ENCODE results near the gene ACTA1. TPM values are rescaled to one million over a fixed set of nuclear protein-coding genes. Genes with fewer than 3 reads are reported as not detected.
"Not testable (repeated sequence)": the region's sequence is repeated elsewhere in the genome, so short reads cannot be mapped to it uniquely, and the experiment has no call there.

Gene ACTA1
- total and polyA plus RNA-seq, 2 of the 8 experiments (the other 6 are each of a cell fraction or from before 2014, with no cell fraction given), result 23.5 to 58.2 TPM

DNA sequence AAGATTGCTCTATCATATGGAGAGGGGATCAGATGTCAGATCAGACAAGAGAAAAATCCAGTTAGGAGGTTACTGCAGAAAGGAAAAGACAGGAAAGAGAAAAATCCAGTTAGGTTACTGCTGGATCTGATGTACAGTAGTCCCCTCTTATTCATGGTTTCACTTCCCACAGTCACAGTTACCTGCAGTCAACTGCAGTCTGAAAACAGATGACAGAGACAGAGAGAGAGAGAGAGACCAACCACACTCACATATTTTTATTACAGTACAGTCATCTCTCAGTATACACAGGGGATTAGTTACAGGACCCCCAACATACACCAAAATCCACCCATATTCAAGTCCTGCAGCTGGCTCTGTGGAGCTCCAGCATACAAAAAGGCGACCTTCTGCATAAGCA is 45.0 kb upstream of the ACTA1 start (continued):
- TF ChIP-seq RAD21 (IDR thresholded peaks at IDR 0.05 in 1 of 2, conservative IDR thresholded peaks at IDR 0.05 in 1 of 2; ENCODE audit: low read depth in 2 of 2, low read length in 2 of 2) (no peak), RNF2 (IDR thresholded peaks at IDR 0.05; ENCODE audit: borderline replicate concordance, low read depth, low read length, missing control alignments, poor library complexity, severe bottlenecking) (no peak), YY1 (IDR thresholded peaks at IDR 0.05; ENCODE audit: low read depth, low read length) (no peak), CREB1 (IDR thresholded peaks at IDR 0.05) (no peak), GTF2F1 (IDR thresholded peaks at IDR 0.05; ENCODE audit: borderline replicate concordance, low read depth, low read length) (no peak)

DNA sequence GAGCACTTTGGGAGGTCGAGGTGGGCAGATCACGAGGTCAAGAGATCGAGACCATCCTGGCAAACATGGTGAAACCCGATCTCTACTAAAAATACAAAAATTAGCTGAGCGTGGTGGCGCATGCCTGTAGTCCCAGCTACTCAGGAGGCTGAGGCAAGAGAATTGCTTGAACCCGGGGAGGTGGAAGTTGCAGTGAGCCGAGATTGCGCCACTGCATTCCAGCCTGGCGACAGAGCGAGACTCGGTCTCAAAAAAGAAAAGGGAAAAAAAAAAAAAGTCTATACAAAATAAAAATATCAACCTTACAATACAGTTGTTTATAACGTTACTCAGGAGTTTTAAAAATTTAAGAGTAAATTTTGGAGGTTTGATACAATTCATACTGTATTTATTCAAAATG is 42.0 kb upstream of the ACTA1 start:
- not testable (repeated sequence) for DNase-seq (ENCODE audit: low read depth in 1 of 2, low spot score in 2 of 2); H2BK15ac ChIP-seq (ENCODE audit: low read length); H4K20me1 ChIP-seq (replicated peaks in 1 of 2; ENCODE audit: control insufficient read depth in 1 of 2, insufficient read depth in 2 of 2, low read length in 2 of 2); H3K79me2 ChIP-seq (ENCODE audit: control insufficient read depth in 1 of 2, insufficient read depth in 2 of 2, low read length in 2 of 2); H3K18ac ChIP-seq (ENCODE audit: extremely low read depth, low read length); H3K27ac ChIP-seq (ENCODE audit: low read depth, low read length); H2BK5ac ChIP-seq (ENCODE audit: low read depth, low read length); H2BK20ac ChIP-seq (ENCODE audit: low read length); H3K9me3 ChIP-seq (ENCODE audit: insufficient read depth in 2 of 2, low read depth in 1 of 2, low read length in 1 of 2); H3K56ac ChIP-seq (replicated peaks; ENCODE audit: insufficient read length, low read depth, low read length); H3K9ac ChIP-seq (replicated peaks in 1 of 4; ENCODE audit: extremely low read depth in 1 of 4, low read depth in 3 of 4, low read length in 3 of 4); H4K91ac ChIP-seq (replicated peaks; ENCODE audit: insufficient read length, low read length); FAIRE-seq; H2BK120ac ChIP-seq (replicated peaks; ENCODE audit: low read depth, low read length); H3K14ac ChIP-seq (ENCODE audit: insufficient read length); H2AK5ac ChIP-seq (ENCODE audit: low read depth, low read length); H3K27me3 ChIP-seq (replicated peaks in 1 of 4; ENCODE audit: control insufficient read depth in 3 of 4, extremely low read depth in 1 of 4, insufficient read depth in 3 of 4, low read length in 3 of 4); H3K4ac ChIP-seq (replicated peaks; ENCODE audit: insufficient read length, low read depth, low read length); H3K4me3 ChIP-seq (ENCODE audit: extremely low read depth in 1 of 4, insufficient read depth in 2 of 4, low read depth in 3 of 4, low read length in 4 of 4); H2BK12ac ChIP-seq (ENCODE audit: low read depth, low read length); H4K8ac ChIP-seq (ENCODE audit: extremely low read depth, insufficient read depth, low read length); H3K23me2 ChIP-seq (ENCODE audit: low read depth, low read length); H3K23ac ChIP-seq (ENCODE audit: insufficient read length); H2AFZ ChIP-seq (ENCODE audit: low read length); H3K4me2 ChIP-seq (ENCODE audit: insufficient read depth in 1 of 2, low read depth in 2 of 2, low read length in 2 of 2); H3K4me1 ChIP-seq (replicated peaks in 1 of 4; ENCODE audit: control insufficient read depth in 3 of 4, insufficient read depth in 4 of 4, low read length in 3 of 4); H4K5ac ChIP-seq (ENCODE audit: insufficient read length, low read depth, low read length); H3K79me1 ChIP-seq (ENCODE audit: low read depth, low read length)
- ChIA-PET POLR2A (ENCODE audit: partially characterized antibody) (interaction anchor here (1.1 to 1.5 kb wide), 2 partner anchors 21 to 33 kb away, joined by 3 to 5 read pairs; partner anchors contain the start of gene NUP133), CTCF (ENCODE audit: partially characterized antibody) (interaction anchor here (0.6 to 1.1 kb wide), 4 partner anchors 8 to 380 kb away, joined by 3 read pairs; no protein-coding TSS in a partner anchor)
- 93% methylated on average over 12 of the region's 13 CpGs; no CpG with 5 or more reads in 1 of the 2 experiments for WGBS, 2 experiments (ENCODE audit: extremely low coverage in 1 of 2, insufficient coverage in 1 of 2, insufficient read length in 1 of 2, insufficient replicate concordance in 2 of 2, low coverage in 1 of 2, low lambda C conversion rate in 2 of 2, missing lambda C conversion rate in 1 of 2)
- H3K36me3 ChIP-seq (ENCODE audit: control insufficient read depth in 2 of 4, insufficient read depth in 4 of 4, low read length in 3 of 4), result peaks cover 0 to 46% (median 18%) of the 10 kb centered on the region in 4 experiments; a peak in 5 of 8 replicates

All from H1 (cell line).